Stomach (tissue), 9 donors: ENCODE measurements around the gene GAL3ST2. TPM values are rescaled to one million over a fixed set of nuclear protein-coding genes. Genes with fewer than 3 reads are reported as not detected.
"Not testable (repeated sequence)": the region's sequence is repeated elsewhere in the genome, so short reads cannot be mapped to it uniquely, and the experiment has no call there.

Experiments used
- DNase-seq, 2 donors: peaks; one replicate each; pipeline versions ENCODE4 v3.0.0 to v3.0.0-alpha.2; 2013 to 2019
- H3K27ac ChIP-seq, 5 donors: fragments of 200-600 bp in 4 of 5; sonication (generic) in 4 of 5; one replicate each; pipeline ENCODE4 v1.5.1; 2013 to 2019; ENCODE audit warnings: mild to moderate bottlenecking in 1 of 5, moderate library complexity in 1 of 5
- H3K27me3 ChIP-seq, 3 donors: fragments of 200-600 bp; sonication (generic); one replicate each; pipeline ENCODE4 v1.5.1; 2017 to 2019; ENCODE audit warnings: mixed run types in 1 of 3
- H3K36me3 ChIP-seq, 4 donors: fragments of 200-600 bp; sonication (generic); 1 replicate in 3 of 4; 2 replicates in 1 of 4; pipeline ENCODE4 v1.5.1; 2016 to 2019
- H3K4me1 ChIP-seq, 4 donors: fragments of 200-600 bp; sonication (generic); one replicate each; pipeline ENCODE4 v1.5.1; 2016 to 2019
- H3K4me3 ChIP-seq, 4 donors: fragments of 200-600 bp; sonication (generic) in 3 of 4; one replicate each; pipeline ENCODE4 v1.5.1; 2016 to 2019; ENCODE audit warnings: mild to moderate bottlenecking in 1 of 4
- H3K9me3 ChIP-seq, 4 donors: fragments of 200-600 bp; sonication (generic); one replicate each; pipeline ENCODE4 v1.5.1; 2016 to 2019
- CTCF ChIP-seq, 7 experiments: fragments of 450-650 bp in 4 of 7; fragments of 200-600 bp in 3 of 7; sonication (generic) in 3 of 7; IDR thresholded peaks; one replicate each; pipeline ENCODE4 v1.5.1; 2016 to 2019; ENCODE audit warnings: antibody characterized with exemption in 7 of 7, control low read depth in 2 of 7, mild to moderate bottlenecking in 1 of 7
- EP300 ChIP-seq: sonication (generic); formaldehyde crosslinking; IDR thresholded peaks from one replicate; pipeline ENCODE4 v1.6.1; 2017; ENCODE audit warnings: antibody characterized with exemption
- POLR2A ChIP-seq, 4 donors: fragments of 450-650 bp; IDR thresholded peaks; one replicate each; pipeline ENCODE4 v1.6.1; 2016; ENCODE audit warnings: antibody characterized with exemption in 4 of 4, control low read depth in 2 of 4, mild to moderate bottlenecking in 1 of 4, moderate library complexity in 1 of 4
- POLR2AphosphoS5 ChIP-seq, 3 donors: sonication (generic); formaldehyde crosslinking; IDR thresholded peaks; one replicate each; pipeline ENCODE4 v1.6.1; 2016; ENCODE audit warnings: antibody characterized with exemption in 3 of 3
- WGBS, 5 donors: extraction: QIAGEN DNeasy Blood & Tissue Kit in 3 of 5; methylation state at CpG; one replicate each; pipeline versions ENCODE4 v1.1.5 to v1.1.7; 2013 to 2018; 5-methylcytosine and 5-hydroxymethylcytosine counted together
- intact Hi-C: fragments of 100-400 bp; cut with DNase I; formaldehyde crosslinking; loops from one replicate; pipeline ENCODE4 v1.15.1; 2023; ENCODE audit warnings: low total_unique reads
- polyA plus RNA-seq, 3 donors: library from polyadenylated mRNA; stranded (reverse); fragments of 200-250 nt; gene quantifications; one replicate each; pipeline ENCODE4 v1.2.3, GENCODE V29; 2013
- total RNA-seq, 5 donors: library from RNA; depleted of rRNA; stranded (reverse); fragments of >200 nt; gene quantifications; one replicate each; pipeline versions ENCODE4 v1.1.0 to v1.2.3, GENCODE V29; 2014 to 2016
- donor health status: healthy with polysubstance abuse.
- donor health status: Bipolar disorder and iron deficiency.
- donor health status: healthy.

GAL3ST2 gene
- total and polyA plus RNA-seq, 8 donors, result 311 TPM; not detected in 7

- Histone ChIP-seq H3K36me3 (no peaks in the 10 kb centered on the region), H3K4me3 (no peak overlapping the region), H3K4me1 (peaks cover 2 to 4% (median 3%) of the 10 kb centered on the region in 4 donors), H3K9me3 (no peaks in the 10 kb centered on the region), H3K27me3 (peaks cover 4 to 63% (median 7%) of the 10 kb centered on the region in 3 donors), H3K27ac (no peak overlapping the region)
- 78 to 88% (median 83%) methylated on average over 9 to 14 of the region's 14 CpGs for WGBS, 5 donors
- intact Hi-C loops, result no loop called here
- TF ChIP-seq POLR2A (IDR thresholded peaks at IDR 0.05), result no peak
- no peak for TF ChIP-seq CTCF (IDR thresholded peaks at IDR 0.05)
- TF ChIP-seq EP300, result no peak
- TF ChIP-seq POLR2AphosphoS5 (IDR thresholded peaks at IDR 0.05), result no peak
- peak; percentile 7 to 22 for DNase-seq
These were observed 21.5 kb downstream of the GAL3ST2 start for GRCh38 chr2:241798081-241798630.

GRCh38 chr2:241798631-241799521, 22.3 kb downstream of the GAL3ST2 start:
- Histone ChIP-seq H3K27me3 (peaks cover 4 to 71% (median 14%) of the 10 kb centered on the region in 3 donors), H3K27ac (no peak overlapping the region), H3K4me1 (peaks cover 9 to 11% (median 10%) of the 10 kb centered on the region in 4 donors), H3K9me3 (no peaks in the 10 kb centered on the region), H3K4me3 (no peak overlapping the region), H3K36me3 (no peaks in the 10 kb centered on the region)
- TF ChIP-seq POLR2AphosphoS5 (IDR thresholded peaks at IDR 0.05), result no peak
- no peak for TF ChIP-seq CTCF (IDR thresholded peaks at IDR 0.05)
- TF ChIP-seq EP300, result no peak
- DNase-seq, result no peak
- WGBS, 5 donors, result 88 to 94% (median 92%) methylated on average over 9 to 21 of the region's 21 CpGs
- intact Hi-C loops, result no loop called here

- peaks cover 11 to 78% (median 22%) of the 10 kb centered on the region in 3 donors for H3K27me3 ChIP-seq
- no peak for DNase-seq
- no peak for TF ChIP-seq POLR2A (IDR thresholded peaks at IDR 0.05)
- no peak for TF ChIP-seq CTCF (IDR thresholded peaks at IDR 0.05)
- TF ChIP-seq EP300, result no peak
- no peak for TF ChIP-seq POLR2AphosphoS5 (IDR thresholded peaks at IDR 0.05)
- H3K9me3 ChIP-seq, result no peaks in the 10 kb centered on the region
- 77 to 91% (median 89%) methylated on average over 7 to 10 of the region's 10 CpGs for WGBS, 5 donors
- H3K27ac ChIP-seq, result no peak overlapping the region
- H3K4me1 ChIP-seq, result peaks cover 15 to 19% (median 18%) of the 10 kb centered on the region in 4 donors
- H3K36me3 ChIP-seq, result no peaks in the 10 kb centered on the region
- intact Hi-C loops, result no loop called here
- H3K4me3 ChIP-seq, result no peak overlapping the region
These were observed 23.0 kb downstream of the GAL3ST2 start for GRCh38 chr2:241799522-241800197.

- intact Hi-C loops, H3K36me3 ChIP-seq, H3K27ac ChIP-seq, H3K4me3 ChIP-seq, H3K9me3 ChIP-seq: not testable (repeated sequence)
- Histone ChIP-seq H3K27me3 (peaks cover 8 to 82% (median 25%) of the 10 kb centered on the region in 3 donors), H3K4me1 (peaks cover 15 to 22% (median 21%) of the 10 kb centered on the region in 4 donors)
- DNase-seq, result peak in 1 of 2 donors; percentile 49
- WGBS, 5 donors, result 51 to 67% (median 62%) methylated on average over 34 to 35 of the region's 35 CpGs
These were observed 23.7 kb downstream of the GAL3ST2 start for GRCh38 chr2:241800198-241800903.
